Stimulated activated CD8-positive, alpha-beta memory T cell treated with anti-CD3 and anti-CD28 coated beads, Interleukin-15, amount 100 ng/mL, for 1 hour (primary cell): ENCODE measurements around the gene NR4A3.
A peak's percentile ranks its signal among the peaks of the same experiment; 100 is the strongest.

Experiments used
- DNase-seq: peaks from one replicate; pipeline ENCODE4 v3.0.0-alpha.2; 2020; ENCODE audit warnings: low read depth

Gene NR4A3

DNA sequence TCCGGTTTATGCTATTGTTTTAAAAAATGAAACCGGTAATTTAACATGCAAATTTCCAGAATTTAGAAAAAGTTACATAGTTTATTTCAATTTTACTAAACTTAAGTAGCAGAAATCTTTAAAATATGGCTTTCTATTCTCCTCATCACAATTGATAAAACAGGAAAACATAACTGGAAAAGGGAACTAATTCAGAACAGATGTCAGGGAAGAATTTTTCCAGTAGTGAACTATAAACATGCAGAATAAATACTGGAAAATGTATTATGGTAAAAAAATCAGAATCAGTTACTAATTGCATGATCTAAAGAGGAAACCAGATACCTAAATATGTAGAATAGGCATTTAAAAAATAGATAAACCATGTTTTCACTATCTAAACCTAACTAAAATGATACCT, 7.3 kb upstream of the NR4A3 start:
- no peak for DNase-seq

DNA sequence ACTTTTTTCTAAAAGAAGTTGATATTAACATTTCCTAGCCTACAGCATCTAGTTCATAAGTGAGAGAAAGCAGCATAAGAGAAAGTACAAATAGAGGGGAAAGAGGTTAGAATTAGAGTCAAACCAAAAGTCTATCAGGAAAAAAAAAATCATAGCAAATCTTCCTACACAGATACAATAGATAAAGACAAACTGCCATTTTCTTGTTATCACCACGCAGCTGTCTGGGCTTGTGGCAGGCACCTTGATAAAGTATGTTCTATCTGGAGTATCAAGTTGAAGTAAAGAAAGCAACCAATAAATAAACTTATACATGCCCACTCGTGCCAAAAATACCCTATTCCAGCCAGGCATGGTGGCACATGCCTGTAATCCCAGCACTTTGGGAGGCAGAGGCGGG, 5.3 kb upstream of the NR4A3 start:
- DNase-seq, result no peak

DNA sequence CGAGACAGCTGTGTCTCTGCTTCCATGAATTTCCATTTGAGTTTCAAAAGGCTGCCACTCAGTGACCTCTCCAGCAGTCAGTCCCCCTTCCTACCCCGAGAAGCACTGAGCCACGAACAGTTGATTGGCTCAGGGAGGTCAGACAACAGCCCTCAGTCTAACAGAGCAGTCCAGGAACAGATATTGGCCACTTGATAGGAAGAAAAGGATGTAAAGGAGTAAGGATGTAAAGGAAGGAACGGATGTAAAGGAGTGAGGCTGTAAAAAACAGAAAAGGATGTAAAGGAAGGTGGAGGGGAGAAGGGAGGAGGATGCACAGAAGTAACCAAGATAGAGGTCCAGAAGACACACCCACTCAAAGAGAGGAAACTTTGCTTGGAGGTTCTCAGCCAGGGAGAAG, 3.2 kb upstream of the NR4A3 start:
- no peak for DNase-seq

DNA sequence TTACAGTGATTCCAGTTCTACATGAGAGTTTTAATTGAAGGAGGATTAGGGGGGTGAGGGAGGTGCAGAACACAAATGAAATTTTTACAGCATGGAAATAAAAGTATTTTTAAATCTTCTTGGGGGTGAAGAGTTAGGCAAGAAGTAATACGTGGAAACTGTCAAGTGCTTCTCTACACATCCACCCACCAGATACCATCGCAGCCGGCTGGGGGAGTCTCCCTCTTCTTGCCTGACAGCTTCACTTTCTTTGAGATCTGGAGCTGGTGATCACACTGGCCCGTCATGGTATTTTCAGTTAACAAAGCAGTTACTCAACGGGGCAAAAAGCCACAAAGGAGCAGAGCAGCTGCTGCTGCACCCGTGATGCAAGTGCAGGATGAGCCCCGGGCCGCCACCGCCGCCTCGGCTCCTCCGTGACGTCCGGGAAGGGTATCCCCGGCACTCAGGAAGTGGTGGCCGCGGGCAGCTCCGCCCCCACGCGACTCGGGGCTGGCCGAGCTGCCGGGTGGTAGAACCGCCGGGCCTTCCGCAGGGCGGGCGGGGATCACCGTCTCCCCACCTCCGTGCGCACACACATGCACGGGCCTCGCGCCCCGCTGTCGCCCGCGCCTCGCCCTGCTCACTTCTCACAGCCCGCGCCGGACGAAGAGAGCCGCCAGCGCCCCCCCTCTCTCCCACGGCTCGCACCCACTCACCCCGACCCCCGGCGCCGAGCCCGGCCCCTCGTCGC, 2.4 kb upstream of the NR4A3 start:
- DNase-seq, result peak; percentile 89

DNA sequence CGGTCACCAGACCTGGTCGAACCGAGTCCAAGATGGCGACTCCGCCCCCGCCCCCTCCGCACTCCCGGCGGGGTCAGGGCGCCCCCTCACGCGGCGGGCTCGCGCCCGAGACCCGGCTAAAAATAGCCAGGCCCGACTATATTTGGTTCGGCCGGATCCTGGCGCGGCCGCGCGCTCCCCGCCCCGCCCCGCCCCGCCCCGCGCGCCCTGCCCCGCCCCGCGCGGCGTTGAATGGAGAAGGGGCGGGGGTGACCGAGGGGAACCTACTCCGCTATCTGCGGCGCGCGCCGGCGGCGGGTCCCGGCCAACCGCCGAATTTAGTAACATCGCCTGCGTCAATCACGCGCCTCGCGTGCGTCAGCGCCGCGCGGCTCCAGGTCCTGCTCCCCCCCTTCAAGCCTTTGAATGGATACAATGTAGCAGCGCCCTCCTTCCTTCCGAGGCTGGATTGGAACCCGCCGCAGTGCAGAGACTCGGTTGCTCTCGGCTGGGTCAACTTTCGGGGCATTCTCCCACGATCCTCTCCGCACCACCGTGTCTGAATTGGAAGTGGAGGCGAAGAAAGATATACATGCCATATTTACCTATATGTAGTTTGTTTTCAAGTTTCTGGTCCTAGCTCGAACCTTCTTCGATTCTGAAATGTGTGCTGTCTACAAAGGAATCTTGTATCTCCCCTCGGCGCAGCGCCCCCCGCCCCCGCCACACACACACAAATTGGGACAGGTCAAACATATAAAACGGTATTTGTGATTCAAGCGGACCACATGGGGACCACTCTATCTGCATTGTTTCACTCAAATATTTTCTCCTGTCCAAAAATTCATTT, 1.6 kb upstream of the NR4A3 start:
- peak; percentile 79 for DNase-seq

DNA sequence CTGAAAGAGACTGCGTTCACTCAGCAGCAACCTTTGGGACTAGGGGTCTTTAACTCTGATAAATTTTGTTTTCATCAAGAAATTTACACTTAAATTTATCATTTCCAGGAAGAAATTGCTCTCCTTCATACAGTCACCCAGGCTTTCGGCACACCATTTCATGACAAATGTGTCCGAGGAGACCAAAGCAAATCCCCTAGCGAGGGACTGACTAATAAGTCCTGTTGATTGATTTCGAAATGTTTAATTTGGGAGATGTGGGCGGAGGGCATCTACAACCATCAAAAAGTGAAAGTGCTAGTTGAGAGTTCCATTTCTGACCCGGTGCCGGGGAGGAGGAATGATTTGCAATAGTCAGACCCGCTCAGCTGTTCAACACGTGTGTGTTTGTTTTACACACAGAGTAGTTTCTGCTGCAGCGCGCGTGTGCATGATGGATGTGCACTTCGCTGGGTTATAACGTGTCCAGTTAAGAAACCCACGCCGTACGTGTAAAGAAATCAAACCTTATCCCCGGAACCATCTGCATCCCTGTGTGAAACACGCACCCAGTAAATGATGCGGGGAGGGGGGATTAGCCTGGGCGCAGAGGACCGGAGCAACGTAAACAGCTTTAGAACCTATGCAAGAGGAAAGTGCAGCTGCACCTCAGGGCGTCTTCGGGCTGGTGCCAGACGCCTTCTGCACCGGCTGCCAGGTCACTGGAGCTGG, 845 bp upstream of the NR4A3 start:
- no peak for DNase-seq

DNA sequence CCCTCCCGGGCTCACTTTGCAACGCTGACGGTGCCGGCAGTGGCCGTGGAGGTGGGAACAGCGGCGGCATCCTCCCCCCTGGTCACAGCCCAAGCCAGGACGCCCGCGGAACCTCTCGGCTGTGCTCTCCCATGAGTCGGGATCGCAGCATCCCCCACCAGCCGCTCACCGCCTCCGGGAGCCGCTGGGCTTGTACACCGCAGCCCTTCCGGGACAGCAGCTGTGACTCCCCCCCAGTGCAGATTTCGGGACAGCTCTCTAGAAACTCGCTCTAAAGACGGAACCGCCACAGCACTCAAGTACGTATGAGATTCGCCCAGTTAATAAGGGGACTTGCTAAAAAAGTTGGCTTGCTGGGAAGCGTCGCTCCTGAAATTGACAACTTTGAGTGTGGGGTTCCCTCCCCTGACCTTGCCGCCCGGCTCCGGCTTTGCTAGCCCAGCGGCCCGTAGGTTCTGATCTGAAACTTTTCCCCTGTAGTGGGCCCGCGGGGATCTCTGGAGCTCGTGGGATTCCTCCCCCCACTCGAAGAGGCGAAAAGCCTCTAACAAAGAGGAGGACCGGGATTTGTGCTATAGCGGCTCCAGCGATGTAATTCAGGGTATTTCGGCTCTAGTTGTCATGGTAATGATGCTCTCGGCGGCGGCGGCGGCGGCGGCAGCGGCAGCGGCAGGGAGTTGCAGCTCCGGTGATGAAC, 572 bp downstream of the NR4A3 start:
- no peak for DNase-seq

DNA sequence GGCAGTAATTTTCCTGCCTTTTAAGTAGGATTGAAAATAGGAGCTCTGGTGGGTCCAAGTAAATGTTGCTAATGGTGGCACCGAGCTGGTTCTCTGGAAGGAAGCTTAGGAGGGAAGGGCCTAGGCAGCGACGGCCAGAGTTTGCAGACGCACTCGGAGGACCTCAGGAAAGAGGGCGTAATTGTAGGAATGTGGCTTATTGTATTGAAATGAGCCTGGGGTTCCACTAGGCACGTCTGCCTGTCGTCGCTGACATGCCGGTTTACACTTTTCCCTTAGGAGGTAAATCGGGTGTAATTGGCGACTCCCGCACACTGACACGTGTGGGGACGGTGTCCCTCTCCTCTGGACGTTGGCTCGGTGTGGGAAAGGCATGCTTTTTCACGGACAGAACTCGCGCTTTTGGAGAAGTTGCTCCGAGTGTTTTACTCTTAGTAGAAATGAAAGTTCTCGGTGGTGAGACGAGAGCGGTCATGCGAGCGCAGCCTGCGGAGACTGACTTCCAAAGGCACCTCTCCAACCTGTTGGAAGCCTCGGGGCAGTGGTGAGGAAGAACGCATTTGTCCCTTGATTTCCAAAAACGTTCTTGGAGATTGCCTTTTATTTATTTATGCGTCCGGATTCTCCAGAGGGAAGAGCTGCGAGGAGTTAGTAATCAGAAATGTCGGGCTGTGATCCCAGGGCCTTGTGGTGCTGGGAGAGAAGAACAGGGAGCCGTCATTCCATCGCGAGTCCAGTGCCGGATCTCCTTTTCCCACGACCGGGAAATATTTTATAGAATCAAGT, 1.3 kb downstream of the NR4A3 start:
- DNase-seq, result no peak

DNA sequence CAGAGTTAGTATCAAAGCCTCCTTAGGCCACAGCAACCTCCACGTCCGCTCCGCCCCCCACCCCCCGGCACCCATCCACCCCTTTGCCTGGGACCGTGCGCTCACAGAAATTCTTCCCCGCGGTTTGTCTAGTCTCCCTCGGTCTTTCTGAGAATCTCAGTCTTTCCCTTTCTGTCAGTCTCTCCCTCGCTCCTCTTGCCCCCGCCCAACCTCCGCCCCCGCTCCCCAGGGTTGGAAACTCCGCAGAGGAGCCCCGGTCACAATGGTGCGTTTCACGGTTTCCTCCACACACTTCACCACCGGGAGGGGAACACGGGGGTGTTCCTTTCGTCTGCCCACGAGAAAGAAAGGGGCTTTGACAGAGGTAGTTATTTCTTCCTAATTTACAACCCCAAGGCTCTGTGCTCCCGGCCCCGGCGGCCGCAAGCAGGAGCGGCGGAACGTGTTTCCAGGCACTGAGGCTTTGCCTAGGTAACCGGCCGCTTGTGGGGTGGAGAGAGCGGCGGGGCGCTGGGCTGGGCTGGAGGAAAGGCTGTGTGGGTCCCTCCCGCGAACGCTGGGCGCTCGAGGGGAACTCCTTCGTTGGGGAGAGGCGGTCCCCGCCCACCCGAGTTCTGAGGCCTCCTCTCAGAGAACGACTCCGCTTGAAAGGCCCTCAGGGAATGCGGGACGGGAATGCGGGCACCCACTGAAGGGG, 2.1 kb downstream of the NR4A3 start:
- peak; percentile 50 for DNase-seq

DNA sequence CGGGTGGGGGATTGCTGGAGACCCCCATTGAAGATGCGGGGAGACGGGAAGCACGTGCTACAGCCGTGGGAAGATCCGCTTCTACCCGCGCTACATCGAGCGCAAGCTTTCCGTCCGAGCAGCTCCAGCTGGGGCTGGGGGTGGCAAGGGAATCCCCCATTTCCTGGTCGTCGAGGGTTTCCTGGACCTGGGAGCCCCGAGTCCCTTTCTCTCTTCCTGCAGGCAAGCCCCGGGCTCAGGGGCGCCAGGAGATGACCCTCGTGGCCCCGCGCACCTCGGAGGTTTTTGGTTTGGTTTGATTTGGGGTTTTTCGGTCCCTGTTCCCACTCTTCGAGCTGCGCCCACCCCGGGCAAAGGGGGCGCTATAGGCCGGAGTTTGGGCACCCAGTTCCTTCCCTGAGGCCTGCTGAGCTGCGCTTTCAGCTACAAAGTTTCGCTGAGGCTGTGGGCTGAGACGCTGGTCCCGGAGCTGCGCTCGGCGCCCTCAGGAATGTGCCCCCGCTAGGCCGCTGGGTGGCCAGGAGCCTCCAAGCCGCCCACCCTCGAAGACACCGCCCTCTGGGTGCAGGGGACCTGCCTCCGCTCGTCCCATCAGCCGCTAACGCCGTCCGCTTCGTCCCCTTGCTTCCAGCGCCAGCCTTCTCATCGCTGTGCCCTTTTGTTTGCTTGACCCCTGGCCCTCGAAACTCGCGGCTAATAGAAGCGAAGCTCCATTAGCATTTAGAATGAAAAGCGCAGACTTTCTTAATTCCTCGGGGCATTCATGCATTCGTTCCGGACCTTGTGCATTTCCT, 2.9 kb downstream of the NR4A3 start:
- DNase-seq, result no peak

DNA sequence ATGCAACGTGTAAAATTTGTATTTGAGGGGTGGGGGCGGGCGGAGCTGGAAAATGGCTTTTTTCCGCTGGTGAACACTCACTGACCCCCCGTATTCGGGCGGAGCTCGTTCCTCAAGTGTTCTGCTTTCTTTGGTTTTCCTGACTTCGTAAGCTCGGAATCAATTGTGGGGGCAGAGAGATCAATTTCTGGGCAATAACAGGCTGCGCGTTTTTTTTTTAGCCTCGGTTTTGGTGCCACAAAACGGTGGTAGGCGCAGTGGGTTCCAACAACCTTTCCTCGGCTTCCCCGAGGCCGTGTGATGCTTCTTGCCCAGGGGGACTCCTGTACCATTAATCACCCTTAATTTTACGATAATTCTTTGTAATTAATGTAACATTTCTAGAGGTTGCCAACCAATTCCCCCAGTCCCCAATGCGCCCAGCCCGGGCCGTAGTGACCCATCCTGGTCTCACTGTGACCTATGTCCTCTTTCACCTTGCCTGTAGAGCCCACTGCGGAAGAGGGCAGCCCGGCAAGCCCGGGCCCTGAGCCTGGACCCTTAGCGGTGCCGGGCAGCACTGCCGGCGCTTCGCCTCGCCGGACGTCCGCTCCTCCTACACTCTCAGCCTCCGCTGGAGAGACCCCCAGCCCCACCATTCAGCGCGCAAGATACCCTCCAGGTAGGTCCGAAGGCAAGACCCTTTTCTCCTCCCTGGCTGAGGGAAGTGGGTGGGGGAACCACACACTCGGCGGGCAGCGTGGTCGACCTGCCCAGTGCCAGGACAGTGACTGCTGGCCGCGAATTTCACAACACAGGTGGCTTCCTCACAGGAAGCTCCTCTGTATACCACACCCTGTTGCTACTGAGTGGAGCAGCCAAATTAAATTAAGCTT, 3.7 kb downstream of the NR4A3 start:
- no peak for DNase-seq

DNA sequence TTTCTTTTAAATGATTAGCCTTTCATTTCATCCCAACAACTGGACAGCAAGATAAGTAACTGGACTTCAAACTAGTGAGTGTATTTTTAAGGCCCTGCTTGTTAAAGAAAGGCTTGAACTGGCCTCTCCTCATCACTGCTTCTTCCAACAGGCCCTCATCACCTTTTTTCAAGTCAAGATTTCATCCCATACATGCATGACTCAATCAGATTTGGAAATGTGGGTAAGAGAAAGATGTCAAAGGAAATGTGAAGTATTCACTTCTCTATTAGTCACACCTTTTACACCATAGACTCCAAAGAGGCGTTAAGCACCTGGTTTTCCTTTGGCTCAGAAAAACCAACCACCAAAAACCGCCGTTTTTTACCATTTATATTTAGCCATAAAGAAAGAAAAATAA, 4.9 kb downstream of the NR4A3 start:
- no peak for DNase-seq

DNA sequence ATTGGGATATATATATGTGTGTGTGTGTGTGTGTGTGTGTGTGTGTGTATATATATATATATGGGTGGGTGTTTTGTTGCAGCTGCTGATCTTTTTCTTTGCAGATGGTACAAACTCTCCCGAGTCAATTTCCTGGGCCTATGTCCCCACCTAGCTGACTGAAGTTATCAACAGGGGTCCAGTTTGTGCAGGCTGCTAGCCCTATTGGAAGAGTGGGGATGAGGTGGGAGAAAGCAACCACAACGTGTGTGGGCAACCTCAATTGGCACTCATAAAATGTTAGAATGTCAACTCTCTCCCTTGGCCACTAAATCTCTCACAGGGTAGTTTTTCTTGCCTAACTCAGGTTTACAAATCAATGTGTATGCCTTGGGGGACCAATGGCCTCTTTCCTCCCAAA, 5.6 kb downstream of the NR4A3 start:
- no peak for DNase-seq

DNA sequence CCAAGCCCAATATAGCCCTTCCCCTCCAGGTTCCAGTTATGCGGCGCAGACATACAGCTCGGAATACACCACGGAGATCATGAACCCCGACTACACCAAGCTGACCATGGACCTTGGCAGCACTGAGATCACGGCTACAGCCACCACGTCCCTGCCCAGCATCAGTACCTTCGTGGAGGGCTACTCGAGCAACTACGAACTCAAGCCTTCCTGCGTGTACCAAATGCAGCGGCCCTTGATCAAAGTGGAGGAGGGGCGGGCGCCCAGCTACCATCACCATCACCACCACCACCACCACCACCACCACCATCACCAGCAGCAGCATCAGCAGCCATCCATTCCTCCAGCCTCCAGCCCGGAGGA, 6.3 kb downstream of the NR4A3 start:
- no peak for DNase-seq

DNA sequence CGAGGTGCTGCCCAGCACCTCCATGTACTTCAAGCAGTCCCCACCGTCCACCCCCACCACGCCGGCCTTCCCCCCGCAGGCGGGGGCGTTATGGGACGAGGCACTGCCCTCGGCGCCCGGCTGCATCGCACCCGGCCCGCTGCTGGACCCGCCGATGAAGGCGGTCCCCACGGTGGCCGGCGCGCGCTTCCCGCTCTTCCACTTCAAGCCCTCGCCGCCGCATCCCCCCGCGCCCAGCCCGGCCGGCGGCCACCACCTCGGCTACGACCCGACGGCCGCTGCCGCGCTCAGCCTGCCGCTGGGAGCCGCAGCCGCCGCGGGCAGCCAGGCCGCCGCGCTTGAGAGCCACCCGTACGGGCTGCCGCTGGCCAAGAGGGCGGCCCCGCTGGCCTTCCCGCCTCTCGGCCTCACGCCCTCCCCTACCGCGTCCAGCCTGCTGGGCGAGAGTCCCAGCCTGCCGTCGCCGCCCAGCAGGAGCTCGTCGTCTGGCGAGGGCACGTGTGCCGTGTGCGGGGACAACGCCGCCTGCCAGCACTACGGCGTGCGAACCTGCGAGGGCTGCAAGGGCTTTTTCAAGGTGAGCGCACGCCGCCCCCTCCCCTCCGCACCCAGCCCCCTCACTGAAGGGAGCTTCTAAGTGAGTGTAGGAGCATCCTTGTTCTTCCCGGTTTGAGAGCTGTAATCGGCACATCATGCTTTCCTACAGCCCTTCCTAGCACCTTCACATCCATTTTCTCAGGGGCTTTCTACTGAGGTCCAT, 6.9 kb downstream of the NR4A3 start:
- DNase-seq, result no peak

DNA sequence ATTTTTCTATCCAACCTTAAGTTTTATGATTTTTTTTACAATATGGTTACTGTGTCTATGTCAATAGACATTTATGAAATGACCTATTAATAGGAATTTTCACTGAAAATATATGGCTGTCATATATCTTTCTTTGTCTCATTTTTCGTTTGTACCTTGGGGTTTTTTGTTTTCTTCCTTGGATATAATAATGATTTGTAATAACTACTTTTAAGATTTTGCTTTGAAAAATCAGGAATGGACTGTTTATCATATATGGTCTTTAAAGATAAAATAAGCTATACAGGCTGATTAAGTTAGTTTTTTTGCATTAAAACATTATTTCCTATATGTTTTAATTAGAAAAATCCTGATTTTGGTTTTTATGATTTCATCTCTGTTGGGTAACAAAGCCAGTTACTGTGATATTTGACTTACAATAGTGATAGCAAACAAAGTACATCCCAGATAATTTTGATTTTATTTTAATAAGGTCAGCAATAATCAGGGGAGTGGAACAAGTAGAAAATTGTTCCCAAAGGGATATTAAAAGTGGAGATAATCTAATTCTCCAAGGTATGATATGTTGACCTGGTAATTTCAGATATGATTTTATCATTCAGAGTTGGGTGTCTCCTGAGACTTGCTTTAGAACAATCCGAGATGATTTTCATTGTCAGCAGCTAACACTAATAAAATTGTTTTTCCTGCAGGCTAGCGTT, 10.3 kb downstream of the NR4A3 start:
- DNase-seq, result no peak

DNA sequence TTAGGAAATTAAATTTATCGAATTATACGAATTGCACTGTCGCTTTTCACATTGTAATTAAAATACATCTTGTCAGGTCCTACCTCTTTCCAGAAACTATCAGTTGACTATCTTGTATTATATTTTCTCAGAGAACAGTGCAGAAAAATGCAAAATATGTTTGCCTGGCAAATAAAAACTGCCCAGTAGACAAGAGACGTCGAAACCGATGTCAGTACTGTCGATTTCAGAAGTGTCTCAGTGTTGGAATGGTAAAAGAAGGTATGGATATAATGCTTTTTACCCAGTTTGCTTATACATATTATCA, 10.8 kb downstream of the NR4A3 start:
- no peak for DNase-seq

DNA sequence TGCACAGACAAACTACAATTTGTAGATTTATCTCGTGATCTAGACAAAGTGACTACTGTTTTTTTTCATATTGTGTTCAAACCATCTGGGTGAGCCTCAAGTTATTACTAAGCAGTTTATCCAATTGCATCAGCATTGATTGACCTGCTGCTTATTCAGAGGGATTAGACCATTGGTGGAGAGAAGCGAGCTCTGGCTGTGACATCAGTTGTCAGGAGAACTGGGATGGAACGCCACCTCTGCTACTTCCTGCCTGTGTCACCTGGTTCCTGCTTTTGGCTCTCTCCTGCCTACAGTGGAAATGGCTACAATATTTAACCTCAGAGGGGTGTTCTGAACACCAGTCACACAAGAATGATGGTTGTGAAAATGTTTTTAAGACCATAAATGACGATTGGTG, 12.1 kb downstream of the NR4A3 start:
- DNase-seq, result no peak
